8988T (cell line): ENCODE results near the gene RASD1.
A peak's percentile ranks its signal among the peaks of the same experiment; 100 is the strongest.

Experiments
- DNase-seq: peaks from one replicate; pipeline ENCODE4 v3.0.0; 2011

The RASD1 gene

GRCh38 chr17:17496189-17497064 is at the start of gene RASD1:
Gene RASD1 (minus strand): TSS chr17:17496395. CDS start chr17:17496181, 214 bp downstream.
- peak; percentile 98 for DNase-seq

- DNase-seq: no peak
Measured at GRCh38 chr17:17545984-17546383, 49.8 kb upstream of the RASD1 start.

GRCh38 chr17:17545031-17545820 is 49.0 kb upstream of the RASD1 start:
- no peak for DNase-seq

- no peak for DNase-seq
Measured at GRCh38 chr17:17542906-17543635, 46.9 kb upstream of the RASD1 start.

GRCh38 chr17:17541640-17542001 is 45.4 kb upstream of the RASD1 start:
- no peak for DNase-seq

GRCh38 chr17:17540935-17541639 is 44.9 kb upstream of the RASD1 start:
- no peak for DNase-seq

GRCh38 chr17:17540278-17540906 is 44.2 kb upstream of the RASD1 start:
- no peak for DNase-seq

- no peak for DNase-seq
Measured at GRCh38 chr17:17539591-17539990, 43.4 kb upstream of the RASD1 start.

GRCh38 chr17:17538417-17539391 is 42.5 kb upstream of the RASD1 start:
- no peak for DNase-seq

- no peak for DNase-seq
Measured at GRCh38 chr17:17537311-17538099, 41.3 kb upstream of the RASD1 start.

GRCh38 chr17:17536702-17537101 is 40.5 kb upstream of the RASD1 start:
- DNase-seq: no peak

GRCh38 chr17:17535957-17536356 is 39.8 kb upstream of the RASD1 start:
- DNase-seq: no peak

- DNase-seq: no peak
Measured at GRCh38 chr17:17533901-17534441, 37.8 kb upstream of the RASD1 start.

GRCh38 chr17:17532991-17533390 is 36.8 kb upstream of the RASD1 start:
- no peak for DNase-seq

- no peak for DNase-seq
Measured at GRCh38 chr17:17531156-17531555, 35.0 kb upstream of the RASD1 start.

GRCh38 chr17:17528696-17529652 is 32.8 kb upstream of the RASD1 start:
- DNase-seq: no peak

GRCh38 chr17:17527956-17528500 is 31.8 kb upstream of the RASD1 start:
- no peak for DNase-seq

GRCh38 chr17:17527534-17527933 is 31.3 kb upstream of the RASD1 start:
- no peak for DNase-seq
